G401 (cell line): ENCODE measurements around the gene ESR1. TPM values are rescaled to one million over a fixed set of nuclear protein-coding genes. Genes with fewer than 3 reads are reported as not detected.

Experiments used
- DNase-seq: peaks from one replicate; pipeline ENCODE4 v3.0.0-alpha.2; 2015; ENCODE audit warnings: low spot score
- in situ Hi-C: cut with HindIII; loops from 2 replicates; pipeline ENCODE4 v1.10.0; 2016; ENCODE audit warnings: low sequenced_read_pairs, mixed read lengths
- total RNA-seq: library from RNA; depleted of rRNA; stranded (reverse); fragments of >200 nt; shearing (Covaris generic); gene quantifications from 2 replicates; pipeline ENCODE4 v1.2.3, GENCODE V29; 2014

ESR1 gene
- total RNA-seq, 1 experiment from 2014 or later: not detected

DNA sequence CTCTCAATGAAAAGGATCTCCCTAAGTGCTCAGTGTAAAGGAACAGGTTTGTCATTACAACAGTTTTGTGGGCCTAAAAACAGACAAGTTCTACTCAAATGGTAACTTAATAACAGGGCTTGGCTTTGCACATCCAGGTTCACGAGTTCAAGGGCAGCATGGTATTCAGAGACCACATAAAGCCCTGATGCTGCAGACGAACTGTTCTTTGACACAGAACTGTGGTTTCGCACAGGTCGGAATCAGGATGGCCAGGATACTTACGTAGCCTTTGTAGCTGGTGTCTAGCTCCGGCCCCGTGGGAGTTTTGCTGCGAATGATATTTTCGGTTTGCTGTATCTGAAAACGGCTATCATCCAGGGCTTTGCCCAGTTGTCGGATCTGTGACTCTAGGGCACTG, 335.9 kb downstream of the ESR1 start:
- in situ Hi-C loops: no loop called here
- DNase-seq: no peak

DNA sequence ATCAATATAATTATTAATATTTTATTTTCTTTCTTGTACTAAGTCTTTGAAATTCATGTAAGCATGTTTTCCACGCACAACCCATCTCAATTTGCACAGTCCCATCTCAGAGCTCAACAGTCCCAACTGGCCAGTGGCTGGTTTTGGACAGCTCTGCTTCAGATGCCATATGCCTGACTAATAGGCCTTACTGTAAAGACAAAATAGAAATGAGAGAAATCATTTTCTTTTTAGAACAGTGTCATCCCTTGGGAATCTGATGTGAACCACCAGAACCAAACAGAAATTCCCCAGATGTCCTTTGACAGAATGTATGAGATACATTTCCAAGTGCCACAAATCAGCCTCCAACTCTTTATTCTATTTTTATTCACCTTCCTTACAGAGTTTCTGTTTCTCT, 338.9 kb downstream of the ESR1 start:
- in situ Hi-C loops: no loop called here

DNA sequence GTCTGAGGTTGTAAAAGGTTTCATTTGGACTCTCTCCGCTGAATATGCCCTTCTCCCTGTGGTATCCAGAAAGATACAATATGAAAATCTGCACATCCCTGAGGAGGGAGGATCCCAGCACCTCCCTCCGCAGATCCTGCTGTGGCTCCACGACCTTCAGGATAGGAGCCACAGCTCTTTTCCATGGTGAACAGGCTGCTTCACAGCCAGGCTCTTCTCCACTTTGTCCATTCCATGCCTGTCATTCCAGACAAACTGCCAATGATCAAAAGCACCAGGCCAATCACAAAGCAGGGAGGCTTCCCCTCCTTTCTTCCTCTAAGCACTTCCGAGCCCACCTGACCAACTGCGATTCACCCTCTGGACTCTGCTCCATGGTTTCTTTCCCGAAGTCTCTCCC, 339.8 kb downstream of the ESR1 start:
- DNase-seq: no peak
- in situ Hi-C loops: no loop called here

More for the DNA sequence above, 338.9 kb downstream of the ESR1 start:
- no peak for DNase-seq

DNA sequence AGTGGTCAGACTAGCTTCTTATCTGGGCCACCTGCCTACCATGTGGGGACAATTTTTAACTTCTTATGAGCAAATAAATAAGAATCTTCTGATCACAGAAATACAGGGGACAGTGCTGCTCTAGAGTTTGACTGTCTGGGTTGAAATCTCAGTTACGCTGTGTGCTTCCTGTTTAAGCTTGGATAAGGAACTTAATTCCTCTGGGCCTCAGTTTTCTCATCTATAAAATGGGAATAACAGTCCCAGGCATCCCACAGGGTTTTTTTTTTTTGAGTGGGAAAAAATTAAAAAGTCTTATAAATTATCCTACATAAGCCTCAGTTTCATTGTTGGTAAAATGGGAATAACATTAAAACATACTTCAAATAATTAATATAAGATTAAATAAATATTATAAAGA, 340.9 kb downstream of the ESR1 start:
- in situ Hi-C loops: no loop called here

DNA sequence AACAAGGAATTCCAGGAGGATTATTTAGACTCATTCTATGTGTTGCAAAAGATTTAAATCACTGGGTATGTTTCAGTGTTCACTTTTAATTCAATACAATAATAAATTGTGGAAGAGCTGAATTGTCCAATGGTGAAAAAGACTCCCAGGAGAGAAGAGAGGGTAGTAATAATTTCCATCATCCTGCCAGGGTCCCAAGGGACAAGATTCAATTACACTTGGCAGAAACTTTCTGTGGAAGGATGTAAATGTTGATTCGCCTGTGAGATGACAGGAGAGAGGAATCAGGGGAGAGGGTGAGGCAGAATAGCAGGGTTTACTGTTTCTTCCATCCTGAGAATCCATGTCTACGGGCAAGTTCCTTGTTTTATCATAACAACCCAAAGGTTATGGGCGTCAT, 342.7 kb downstream of the ESR1 start:
- in situ Hi-C loops: no loop called here
- DNase-seq: no peak

More for the DNA sequence above, 340.9 kb downstream of the ESR1 start:
- no peak for DNase-seq

DNA sequence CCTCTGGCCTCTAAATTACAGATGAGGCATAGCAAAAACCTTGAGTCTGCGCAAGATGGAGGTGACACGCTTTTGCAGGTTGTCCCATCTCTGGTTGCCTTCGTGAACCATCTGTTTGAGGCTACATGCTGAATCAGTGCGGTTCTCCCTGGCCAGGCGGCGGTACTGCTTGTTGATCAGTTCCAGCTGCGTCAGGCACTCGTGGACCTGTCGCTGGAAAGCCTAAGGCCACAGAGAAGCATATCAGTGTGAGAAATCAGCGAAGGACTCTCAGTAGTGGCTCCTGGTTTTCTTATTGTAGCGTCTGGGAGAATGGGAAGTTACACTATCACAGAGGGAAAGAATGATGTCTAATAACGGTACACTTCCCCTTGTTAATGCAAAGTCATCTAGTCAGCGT, 344.4 kb downstream of the ESR1 start:
- in situ Hi-C loops: no loop called here
- DNase-seq: peak; percentile 39

DNA sequence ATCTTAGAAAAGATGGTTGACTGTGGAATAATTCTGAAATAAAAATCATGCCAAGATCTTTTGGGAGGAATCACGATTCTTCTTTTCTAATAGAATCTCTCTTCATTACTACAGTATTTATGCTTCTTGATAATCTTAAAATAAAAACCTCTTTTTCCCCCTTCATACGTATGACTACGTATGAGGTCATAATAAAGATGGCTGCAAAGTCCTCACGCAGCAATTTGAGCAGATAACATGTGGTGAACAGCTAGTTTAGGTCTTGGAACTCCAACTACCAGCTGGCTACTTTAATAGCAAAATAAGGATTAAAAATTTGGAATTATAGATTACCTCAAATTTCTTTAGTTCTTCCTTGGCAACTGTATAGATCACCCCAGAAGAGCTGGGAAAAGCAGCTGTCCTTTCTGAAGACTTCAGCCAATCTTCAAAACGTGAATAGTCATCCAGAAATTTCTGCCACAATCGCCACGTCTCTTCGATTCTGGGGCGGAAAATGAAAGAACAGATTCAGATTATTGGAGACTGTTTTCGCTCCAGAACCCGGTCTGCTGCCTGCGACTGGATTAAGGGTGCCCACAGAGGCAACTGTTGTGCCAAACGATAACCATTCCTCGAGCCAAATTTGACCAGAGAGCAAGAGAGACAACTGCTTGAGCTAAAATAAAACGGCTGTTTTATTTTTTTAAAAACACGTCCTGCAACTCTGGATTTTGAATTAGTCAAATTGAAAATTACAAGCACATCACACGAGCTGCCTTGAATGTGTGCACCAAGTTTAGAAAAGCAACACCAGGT, 347.3 kb downstream of the ESR1 start:
- peak; percentile 62 for DNase-seq
- in situ Hi-C loops: no loop called here

DNA sequence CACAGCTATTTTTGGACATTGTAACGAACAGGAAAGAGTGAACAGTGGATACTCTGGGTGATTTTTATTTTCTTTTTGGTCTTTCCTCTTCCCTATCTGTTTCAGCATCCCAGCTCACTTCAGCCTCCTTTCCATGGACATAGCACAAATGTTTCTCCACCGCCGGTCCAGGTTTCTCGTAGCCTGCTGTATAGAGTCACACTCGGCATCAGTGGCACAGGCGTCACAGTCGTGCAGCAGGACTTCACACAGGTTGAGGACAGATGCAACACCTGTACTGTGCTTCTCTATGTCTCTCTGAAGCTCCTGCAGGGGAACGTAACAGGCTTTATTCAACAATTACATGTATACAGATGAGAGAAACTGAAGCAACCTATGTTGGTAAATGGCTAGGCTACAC, 348.3 kb downstream of the ESR1 start:
- in situ Hi-C loops: no loop called here
- peak; percentile 41 for DNase-seq

DNA sequence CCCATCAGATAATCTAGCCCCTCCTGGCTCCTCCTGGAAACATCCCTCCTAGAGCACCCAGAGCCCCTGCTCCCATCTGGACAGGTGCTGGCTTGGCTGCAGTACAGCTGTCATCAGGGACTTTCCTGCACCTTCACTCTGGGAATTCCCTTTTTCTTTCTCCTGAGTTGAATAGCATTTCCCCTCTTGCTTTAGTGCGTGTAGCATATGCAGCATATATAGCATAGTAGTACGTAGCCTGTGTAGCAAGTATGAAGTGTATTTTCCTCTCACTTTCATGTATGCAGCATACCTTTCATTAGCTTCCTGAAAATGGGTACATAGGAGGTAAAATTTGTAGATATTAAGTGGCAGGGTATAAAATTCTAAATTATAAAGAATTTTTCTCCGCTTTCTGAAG, 352.9 kb downstream of the ESR1 start:
- DNase-seq: no peak

DNA sequence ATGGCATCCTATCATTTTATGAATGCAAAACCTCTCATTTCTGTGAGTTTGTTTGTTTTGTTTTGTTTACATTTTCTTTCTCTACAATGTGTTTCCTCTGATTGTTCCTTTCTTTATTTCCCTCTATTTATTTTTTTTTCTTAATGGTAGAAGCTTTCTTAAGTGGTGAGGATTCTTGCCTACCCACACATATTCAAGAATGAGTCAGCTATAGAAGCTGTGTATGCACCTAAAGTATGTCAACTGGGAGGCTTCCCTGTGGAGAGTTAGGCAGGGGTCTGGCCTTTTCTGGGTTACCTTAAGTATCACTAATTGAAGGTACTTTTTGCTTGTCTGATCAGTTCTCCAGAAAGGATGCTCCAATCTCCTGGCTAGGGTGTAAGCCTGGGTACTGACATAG, 354.0 kb downstream of the ESR1 start:
- in situ Hi-C loops: no loop called here

More for the DNA sequence above, 352.9 kb downstream of the ESR1 start:
- in situ Hi-C loops: no loop called here

DNA sequence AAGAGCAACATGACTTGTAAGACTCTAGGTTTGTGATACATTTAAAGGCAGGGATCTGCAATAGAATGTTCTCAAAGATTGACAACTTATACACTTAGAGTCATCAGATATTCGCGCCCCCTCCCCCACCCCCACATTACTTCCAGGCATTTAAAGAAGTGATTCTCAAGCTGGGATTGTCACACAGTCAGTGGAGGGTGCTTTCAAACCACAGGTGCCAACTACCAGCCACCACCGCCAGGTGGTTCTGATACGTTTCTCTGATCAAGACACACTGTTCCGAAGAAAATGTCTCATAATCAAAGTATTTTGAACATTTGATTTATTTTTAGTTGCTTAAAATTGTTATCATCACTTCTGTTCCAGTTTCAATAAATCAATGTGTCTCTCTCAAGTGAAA, 357.5 kb downstream of the ESR1 start:
- no peak for DNase-seq
- in situ Hi-C loops: no loop called here

More for the DNA sequence above, 354.0 kb downstream of the ESR1 start:
- DNase-seq: no peak

DNA sequence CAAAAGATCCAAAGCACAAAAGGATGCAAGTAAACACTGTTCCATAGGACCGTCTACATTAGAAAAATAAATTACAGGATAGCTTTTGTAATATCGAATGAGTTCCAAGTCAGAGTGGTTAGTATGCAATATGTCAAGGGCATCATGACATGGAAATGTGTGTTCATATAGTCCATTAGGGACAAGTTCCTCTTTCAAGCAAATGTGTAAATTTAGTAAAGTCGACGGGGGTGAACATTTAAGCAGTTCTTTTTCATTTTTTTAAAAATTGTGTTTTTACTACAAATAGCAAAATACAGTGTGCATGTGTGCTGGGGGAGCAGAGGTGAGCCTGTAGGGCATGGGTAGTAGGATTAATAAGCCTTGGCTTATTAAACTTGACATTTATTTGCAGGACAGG, 359.0 kb downstream of the ESR1 start:
- no peak for DNase-seq
- in situ Hi-C loops: no loop called here

DNA sequence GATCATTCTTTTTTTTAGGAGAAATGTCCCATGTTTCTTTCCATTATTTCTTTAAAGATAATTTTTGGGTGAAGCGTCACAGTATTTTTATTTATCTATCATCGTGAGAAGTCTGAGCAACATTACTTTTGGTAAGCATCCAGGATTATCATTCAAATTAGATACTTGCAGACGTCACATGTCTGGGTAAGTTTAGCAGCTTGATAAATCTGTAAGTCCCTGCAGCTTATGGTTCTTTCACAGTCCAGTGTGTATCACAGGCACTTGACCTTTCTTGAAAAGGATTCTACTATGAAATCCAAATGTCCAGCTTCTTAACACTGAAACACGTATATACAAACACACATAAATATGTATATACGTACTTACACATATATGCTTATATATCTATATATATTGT, 359.4 kb downstream of the ESR1 start:
- no peak for DNase-seq
- in situ Hi-C loops: no loop called here

DNA sequence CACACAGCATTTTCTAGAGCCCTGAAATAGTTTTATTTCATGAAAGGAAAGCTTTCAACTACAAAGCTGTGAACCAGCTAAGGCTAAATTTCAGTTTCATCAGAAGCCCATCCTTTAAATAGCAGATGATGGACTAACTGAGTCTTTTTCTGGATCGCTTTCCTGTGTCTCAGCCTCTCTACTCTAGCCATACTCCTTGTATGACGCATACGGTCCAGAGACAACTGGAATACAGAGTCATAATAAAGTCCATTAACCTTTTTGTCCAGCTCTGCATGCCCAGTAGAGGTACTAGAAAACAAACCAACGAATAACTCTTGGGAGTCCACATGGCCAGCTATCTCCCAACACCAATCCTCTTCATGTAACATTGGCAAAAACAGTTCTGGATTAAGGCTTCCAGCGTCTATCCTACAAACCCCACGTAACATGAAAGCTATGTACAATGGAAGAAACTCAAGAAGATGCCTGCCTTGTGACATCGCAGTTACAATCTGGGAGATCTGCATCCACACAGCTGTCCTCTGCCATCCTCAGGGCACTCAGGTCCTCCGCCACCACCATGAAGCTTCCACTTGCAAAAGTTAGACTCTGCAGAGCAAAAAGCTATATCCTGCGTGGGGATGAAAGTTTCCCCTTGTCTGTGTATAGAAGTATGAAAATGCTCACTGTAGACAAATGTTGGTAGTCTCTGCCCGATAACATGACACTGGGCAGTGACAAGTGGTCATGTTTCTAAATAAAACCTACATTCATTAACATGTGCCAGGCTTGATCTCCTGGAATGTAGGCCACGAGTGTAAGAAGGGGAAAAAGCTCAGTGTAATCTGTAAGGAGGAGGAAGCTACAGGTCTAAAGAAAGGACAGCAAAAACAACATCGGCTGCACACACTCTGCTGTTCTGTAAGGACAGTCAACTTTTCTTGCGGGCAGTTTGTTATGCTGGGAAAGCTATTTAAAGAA, 360.4 kb downstream of the ESR1 start:
- in situ Hi-C loops: no loop called here
- peak; percentile 63 for DNase-seq

DNA sequence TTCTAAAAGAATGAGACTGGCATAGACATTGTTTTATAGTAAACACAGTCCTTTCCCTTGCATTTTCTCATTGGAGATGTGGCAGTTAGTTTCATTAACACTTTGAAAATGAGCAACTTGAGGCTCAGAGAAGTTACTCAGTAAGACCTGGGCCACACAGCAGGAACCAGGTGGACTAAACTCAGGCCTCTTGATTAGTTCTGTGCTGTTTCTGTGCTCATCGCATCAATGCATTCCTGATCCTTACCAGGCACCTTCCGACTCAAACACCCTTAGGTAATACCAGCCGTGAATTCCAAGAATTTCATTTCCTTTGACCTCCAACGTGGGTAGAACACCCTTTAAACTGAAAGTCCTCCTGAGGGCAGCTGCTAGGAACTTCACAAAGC, 362.8 kb downstream of the ESR1 start:
- in situ Hi-C loops: no loop called here
- no peak for DNase-seq

DNA sequence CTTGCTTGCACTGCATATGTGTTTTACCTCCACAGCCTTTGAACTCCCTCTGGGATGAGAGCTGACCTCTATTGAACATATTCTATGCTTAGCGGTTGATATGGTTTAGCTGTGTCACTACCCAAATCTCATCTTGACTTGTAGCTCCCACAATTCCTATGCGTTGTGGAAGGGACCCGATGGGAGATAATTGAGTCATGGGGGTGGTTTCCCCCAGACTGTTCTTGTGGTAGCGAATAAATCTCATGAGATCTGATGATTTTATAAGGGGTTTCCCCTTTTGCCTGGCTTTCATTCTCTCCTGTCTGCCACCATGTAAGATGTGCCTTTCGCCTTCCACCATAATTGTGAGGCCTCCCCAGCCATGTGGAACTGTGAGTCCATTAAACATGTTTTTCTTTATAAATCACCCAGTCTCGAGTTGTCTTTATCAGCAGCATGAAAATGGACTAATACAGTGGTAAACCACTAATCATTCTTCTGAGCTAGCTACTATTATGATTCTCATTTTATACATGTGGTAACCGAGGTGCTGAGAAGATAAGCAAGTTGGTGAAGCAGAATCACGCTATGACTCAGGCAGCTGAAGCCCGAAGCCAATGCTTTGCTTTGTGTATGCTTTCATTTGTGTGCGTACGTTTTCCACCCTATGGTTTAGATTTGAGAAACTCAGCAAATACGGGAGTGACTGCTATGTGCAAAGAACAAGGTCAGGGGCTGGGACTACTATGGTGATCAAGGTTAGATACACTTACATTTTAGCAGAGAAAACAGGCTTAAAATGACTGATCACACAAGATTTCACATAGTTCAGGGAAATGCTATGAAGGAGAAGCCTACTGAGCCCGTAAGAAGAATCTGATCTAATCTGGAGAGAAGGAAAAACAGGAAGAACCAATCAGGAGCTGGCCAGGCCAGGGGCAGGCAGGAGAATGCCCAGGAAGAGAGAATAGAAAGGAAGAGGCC, 363.5 kb downstream of the ESR1 start:
- peak; percentile 31 for DNase-seq
- in situ Hi-C loops: no loop called here

DNA sequence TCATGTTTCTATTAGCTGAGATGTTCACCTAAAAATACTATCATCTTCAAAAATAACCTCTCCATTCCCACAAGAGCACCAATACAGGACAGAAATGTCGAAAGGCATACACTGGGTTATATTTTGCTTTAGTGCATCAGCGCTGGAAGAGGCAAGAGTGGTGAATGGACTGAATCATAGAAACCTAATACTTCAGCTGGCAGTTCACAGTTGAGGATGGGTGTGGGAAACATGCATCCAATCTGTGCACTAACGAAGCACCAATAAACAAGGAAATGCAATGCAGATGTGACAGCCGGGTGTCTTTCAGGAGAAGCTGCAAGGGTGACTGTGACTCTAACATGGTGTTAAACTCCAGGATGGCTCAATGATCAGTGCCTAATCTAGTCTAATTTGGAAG, 365.8 kb downstream of the ESR1 start:
- in situ Hi-C loops: no loop called here
- no peak for DNase-seq

DNA sequence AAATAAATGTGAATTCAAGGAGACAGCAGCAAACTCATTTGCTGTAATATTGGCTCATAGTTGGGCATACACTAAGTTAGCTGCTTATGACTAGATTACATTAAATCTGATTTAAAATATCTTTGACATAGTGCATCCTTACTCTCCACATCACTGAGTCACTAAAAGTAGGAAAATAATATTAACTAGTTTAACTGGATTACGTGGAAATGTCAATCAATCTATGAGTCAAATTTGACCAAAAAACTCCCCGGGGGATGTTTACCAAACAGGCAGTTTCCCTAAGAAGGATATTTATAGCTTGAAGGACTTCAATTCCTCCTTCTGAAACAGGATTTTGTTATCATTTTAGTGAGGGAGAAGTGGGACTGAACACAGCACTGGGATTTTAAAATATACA, 366.5 kb downstream of the ESR1 start:
- DNase-seq: no peak
- in situ Hi-C loops: no loop called here

DNA sequence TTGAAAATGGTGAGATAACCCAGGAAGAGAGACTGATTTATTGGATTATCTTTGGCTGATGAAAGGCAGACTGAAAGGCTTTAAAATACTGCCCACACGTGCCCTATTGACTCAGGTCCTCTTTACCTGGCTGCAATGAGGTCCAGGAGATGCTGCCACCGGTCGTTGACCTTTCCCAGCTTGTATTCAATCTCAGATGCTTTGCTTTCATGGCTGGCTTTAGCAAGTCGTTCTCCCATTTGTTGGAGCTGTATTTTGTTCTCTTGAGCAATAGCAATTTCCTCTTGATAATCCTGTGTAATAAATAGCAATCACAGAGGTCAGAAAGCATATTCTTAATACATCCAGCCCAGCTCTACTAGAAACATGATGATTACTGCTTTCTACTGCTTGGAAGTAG, 368.8 kb downstream of the ESR1 start:
- in situ Hi-C loops: no loop called here
- no peak for DNase-seq
